ENCODE results near the gene REXO5.
"Not testable (repeated sequence)": the region's sequence is repeated elsewhere in the genome, so short reads cannot be mapped to it uniquely, and the experiment has no call there.

The REXO5 gene, protein sequence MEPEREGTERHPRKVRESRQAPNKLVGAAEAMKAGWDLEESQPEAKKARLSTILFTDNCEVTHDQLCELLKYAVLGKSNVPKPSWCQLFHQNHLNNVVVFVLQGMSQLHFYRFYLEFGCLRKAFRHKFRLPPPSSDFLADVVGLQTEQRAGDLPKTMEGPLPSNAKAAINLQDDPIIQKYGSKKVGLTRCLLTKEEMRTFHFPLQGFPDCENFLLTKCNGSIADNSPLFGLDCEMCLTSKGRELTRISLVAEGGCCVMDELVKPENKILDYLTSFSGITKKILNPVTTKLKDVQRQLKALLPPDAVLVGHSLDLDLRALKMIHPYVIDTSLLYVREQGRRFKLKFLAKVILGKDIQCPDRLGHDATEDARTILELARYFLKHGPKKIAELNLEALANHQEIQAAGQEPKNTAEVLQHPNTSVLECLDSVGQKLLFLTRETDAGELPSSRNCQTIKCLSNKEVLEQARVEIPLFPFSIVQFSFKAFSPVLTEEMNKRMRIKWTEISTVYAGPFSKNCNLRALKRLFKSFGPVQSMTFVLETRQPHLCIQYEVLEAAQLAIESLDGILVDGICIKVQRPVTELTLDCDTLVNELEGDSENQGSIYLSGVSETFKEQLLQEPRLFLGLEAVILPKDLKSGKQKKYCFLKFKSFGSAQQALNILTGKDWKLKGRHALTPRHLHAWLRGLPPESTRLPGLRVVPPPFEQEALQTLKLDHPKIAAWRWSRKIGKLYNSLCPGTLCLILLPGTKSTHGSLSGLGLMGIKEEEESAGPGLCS

DNA sequence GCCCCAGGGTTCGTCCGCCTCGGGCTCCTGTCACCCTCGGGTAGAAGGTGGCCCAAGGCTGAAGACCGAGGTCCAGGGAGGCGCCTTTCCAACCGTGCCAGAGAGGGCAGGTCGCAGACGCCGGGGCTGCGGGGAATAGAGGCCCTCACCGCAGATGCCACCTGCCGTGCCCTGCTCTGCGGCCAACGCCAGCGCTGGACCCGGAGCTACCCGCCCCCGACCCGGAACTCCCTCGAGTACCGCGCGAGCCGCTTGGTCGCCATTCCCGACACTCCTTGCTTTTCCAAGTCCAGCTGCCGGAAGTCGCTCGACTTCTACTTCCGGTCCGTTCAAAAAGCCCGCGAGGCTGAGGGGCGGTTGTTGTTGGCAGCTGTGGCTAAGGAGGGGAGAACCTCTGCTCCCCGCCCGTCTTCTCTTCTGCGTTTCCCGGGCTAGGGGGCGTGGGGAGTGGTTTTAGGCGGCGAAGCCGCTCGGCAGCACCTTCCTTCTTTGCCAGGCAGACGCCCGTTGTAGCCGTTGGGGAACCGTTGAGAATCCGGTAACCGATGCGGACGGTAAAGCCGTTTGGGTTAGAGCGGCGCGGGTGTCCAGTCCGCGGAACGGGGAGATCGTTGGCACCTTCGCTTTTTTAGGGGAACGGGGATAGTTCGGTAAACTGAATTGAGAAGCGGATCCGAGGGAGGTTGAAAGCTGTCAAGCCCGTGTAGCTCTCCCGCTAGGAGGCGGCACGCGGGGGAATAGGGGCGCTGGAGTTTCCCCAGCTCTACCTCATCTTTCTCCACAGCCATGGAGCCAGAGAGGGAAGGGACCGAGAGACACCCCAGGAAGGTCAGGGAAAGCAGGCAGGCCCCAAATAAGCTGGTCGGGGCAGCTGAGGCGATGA is at the start of gene REXO5, which contains the start of gene ERI2:
Gene REXO5, plus strand, starts transcription at position 360 of the 883 bp plus-strand sequence. Its CDS starts 427 bp downstream, at position 787.
Gene ERI2, minus strand, starts transcription at position 305 of the 883 bp plus-strand sequence. Its CDS starts 42 bp downstream, at position 263.
- DNase-seq (ENCODE audit: low spot score), result peak; percentile 82

- DNase-seq (ENCODE audit: low spot score), result no peak
Measured at GRCh38 chr16:20760346-20760745, 46.0 kb upstream of the REXO5 start.

- no peak for DNase-seq (ENCODE audit: low spot score)
Measured at GRCh38 chr16:20761175-20761574, 45.2 kb upstream of the REXO5 start.

GRCh38 chr16:20762404-20763123 is 43.8 kb upstream of the REXO5 start:
- DNase-seq (ENCODE audit: low spot score), result no peak

DNA sequence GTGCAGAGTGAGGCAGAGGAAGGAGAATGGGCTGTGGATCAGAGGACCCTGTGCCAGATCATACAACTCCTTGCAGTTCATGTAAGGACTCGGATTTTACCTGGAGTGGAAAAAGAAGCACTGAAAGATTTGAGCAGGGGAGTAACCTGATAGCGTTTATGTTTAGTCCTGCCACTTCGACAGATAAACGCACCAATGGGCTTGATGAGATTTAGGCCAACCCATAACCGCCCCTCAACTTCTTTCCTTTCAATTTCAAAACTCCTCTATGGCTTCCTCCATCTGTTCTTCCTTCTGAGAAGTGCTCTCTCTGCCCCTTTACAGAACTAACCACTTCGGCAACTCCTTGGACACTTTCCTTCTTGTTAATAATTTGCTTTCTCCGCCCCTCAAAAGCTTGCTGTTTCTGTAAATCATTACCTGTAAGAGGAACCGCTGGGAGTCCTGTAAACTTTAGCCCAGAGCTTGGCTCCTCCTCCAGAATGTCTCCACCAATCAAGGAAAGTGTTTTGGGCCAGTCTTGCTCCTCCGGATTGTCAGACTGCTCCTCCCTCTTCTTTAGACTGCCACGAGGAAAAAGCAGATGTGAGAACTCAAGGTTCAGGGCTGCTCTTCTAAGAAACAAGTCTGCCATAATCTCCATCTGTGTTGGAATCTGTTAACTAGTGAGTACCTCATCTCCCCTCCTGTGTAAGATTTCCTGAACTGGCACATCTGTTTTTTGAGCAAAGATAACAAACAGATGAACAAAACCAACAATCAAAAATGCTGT is 42.7 kb upstream of the REXO5 start, which contains the start of gene ACSM3:
Gene ACSM3, plus strand, starts transcription at position 554 of the 772 bp plus-strand sequence. CDS start 6,021 bp downstream, outside the sequence.
- DNase-seq (ENCODE audit: low spot score), result peak; percentile 92

- not testable (repeated sequence) for DNase-seq (ENCODE audit: low spot score)
Measured at GRCh38 chr16:20764448-20764847, 41.9 kb upstream of the REXO5 start.

GRCh38 chr16:20765732-20766131 is 40.6 kb upstream of the REXO5 start:
- DNase-seq (ENCODE audit: low spot score), result no peak

DNA sequence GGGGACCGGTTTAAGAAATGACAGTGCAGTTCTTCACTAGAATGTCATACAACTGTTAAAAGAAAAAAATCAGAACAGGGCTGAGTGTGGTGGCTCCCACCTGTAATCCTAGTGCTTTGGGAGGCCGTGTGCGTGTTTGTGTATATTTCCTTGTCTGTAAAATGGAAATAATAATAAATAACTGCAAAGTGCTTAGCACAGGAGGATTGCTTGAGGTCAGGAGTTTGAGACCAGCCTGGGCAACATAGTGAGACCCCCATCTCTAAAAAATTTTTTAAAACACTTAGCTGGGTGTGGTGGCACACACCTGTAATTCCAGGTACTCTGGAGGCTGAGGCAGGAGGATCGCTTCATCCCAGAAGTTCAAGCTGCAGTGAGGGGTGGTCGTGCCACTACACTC is 40.0 kb upstream of the REXO5 start:
- DNase-seq (ENCODE audit: low spot score), result no peak

GRCh38 chr16:20767577-20767976 is 38.8 kb upstream of the REXO5 start:
- DNase-seq (ENCODE audit: low spot score), result no peak

GRCh38 chr16:20768121-20768520 is 38.2 kb upstream of the REXO5 start:
- no peak for DNase-seq (ENCODE audit: low spot score)

- DNase-seq (ENCODE audit: low spot score), result no peak
Measured at GRCh38 chr16:20768818-20769217, 37.5 kb upstream of the REXO5 start.

- DNase-seq (ENCODE audit: low spot score), result no peak
Measured at GRCh38 chr16:20773679-20774078, 32.6 kb upstream of the REXO5 start.

GRCh38 chr16:20774703-20775362 is 31.5 kb upstream of the REXO5 start:
- DNase-seq (ENCODE audit: low spot score), result peak; percentile 80

DNA sequence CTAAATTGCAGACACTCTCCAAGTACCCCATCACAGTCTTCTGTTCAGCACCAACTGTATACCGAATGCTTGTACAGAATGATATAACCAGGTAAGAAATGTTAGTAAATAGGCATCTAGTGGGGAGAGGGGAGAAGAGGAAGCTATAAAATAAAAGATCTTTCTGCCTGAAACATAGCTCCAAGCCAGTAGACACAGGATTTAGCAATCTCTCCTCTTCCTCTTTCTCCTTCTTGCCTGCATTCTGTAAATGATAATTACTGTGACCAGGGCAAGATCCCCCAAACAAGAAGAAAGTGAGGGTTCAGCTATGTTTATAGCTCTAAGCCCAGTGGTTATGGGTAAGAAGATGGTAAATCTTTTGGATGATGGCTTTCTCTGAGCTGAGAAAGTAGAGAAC is 24.6 kb upstream of the REXO5 start:
- DNase-seq (ENCODE audit: low spot score), result no peak

GRCh38 chr16:20782470-20782869 is 23.9 kb upstream of the REXO5 start:
- no peak for DNase-seq (ENCODE audit: low spot score)

DNA sequence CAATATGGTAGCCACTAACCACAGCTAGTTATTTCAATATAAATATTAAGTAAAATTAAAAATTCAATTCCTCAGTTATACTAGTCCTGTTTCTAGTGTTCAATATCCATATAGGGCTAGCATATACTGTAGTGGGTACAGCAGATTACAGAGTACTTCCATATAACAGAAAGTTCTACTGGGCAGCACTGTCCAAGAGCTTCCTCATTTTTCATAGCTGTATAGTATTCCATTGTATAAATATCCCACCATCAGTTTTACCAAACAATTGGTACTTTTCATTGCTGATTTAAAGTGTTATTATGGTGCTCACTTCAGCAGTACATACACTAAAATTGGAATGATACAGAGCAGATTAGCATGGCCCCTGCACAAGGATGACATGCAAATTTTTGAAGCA is 22.1 kb upstream of the REXO5 start:
- DNase-seq (ENCODE audit: low spot score), result no peak

DNA sequence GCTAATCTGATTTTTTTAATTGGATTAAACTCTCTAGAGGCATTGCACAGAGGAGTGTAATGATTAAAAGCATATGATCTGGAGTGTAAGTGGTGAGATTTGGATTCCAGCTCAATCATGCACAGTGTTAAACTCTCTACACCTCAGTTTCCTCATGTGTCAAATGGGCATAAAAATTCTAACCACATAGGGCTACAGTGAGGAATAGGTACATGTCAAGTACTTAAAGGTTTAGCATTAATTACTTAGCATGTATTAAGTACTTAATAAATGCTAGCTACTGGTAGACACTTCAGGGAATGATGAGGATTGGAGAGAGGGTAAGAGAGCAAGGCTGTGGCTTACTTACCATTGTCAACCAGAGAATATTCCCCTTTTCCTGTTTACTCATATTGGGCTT is 17.2 kb upstream of the REXO5 start:
- DNase-seq (ENCODE audit: low spot score), result no peak

DNA sequence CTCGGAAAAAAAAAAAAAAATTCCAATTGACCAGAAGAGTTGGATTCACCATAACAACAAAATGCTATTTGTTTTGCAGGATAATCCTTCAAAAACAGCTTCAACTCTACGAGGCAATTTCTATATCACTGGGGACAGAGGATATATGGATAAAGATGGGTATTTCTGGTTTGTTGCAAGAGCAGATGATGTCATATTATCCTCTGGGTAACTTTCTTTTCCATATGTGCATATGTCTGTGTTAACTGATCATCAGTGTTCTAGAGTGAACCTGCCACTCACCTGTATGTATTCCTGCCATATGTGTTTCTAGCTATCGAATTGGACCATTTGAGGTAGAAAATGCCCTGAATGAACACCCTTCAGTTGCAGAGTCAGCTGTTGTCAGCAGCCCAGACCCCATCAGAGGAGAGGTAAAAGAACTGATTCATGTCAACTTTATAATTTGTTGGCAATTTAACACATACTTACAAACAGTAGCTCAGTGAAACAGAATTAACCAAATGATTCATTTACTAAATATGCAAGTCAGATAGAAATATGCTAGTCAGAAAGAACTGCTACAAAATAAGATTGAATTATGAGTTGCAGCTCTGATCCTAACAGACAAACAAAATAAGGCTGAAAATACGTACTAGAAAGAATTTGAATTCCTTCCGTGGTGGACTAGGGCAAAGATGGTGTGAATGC is 14.3 kb upstream of the REXO5 start:
- DNase-seq (ENCODE audit: low spot score), result no peak

DNA sequence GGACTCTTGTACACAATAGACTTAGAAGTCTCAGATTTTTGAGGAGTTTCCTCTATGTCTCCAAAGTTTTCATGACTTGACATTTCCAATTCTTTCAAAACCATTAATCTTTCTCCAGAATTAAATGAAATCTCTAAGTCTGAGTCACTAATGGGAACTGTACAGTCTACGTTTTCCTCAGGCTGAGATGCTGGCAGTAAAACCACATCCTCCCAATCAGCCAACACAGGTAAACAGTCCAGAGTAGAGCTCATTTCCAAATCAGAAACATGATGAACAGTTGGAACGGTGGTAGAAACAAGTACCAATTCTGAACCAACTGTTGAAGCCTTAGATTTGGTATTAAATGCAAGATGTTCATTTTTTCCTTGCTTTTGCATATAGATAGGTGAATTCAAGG is 8.0 kb upstream of the REXO5 start:
- no peak for DNase-seq (ENCODE audit: low spot score)
